DOHH2 (cell line): ENCODE data around the gene GINS3.

Experiments used
- CTCF ChIP-seq: fragments of 200-600 bp; sonication (generic); IDR thresholded peaks from one replicate; pipeline ENCODE4 v1.5.1; 2014; ENCODE audit warnings: antibody characterized with exemption, mild to moderate bottlenecking, low read depth, low read length; ENCODE audit not compliant: poor library complexity, severe bottlenecking
- EZH2phosphoT487 ChIP-seq: fragments of 200-600 bp; sonication (generic); IDR thresholded peaks from 2 replicates; pipeline ENCODE4 v1.6.1; 2017; ENCODE audit warnings: borderline replicate concordance, mild to moderate bottlenecking, antibody characterized with exemption, low read length, moderate library complexity, mixed read lengths

- TF ChIP-seq CTCF: no peak
- no peak for TF ChIP-seq EZH2phosphoT487
Observed at GRCh38 chr16:58411736-58412614, 19.7 kb downstream of the GINS3 start.
